Left ventricle myocardium inferior (tissue), 1 donor: ENCODE data around the gene RTEL1. TPM values are rescaled to one million over a fixed set of nuclear protein-coding genes. Genes with fewer than 3 reads are reported as not detected.
"Not testable (repeated sequence)": the region's sequence is repeated elsewhere in the genome, so short reads cannot be mapped to it uniquely, and the experiment has no call there.

Experiments used
- DNase-seq: peaks from one replicate; pipeline ENCODE4 v3.0.0-alpha.2; 2020
- H3K27ac ChIP-seq: fragments of 200-600 bp; replicated peaks from 2 replicates; pipeline ENCODE4 v1.8.0; 2021
- H3K27me3 ChIP-seq: fragments of 200-600 bp; 2 replicates; pipeline ENCODE4 v1.8.0; 2021; ENCODE audit warnings: low read depth
- H3K36me3 ChIP-seq: fragments of 200-600 bp; 2 replicates; pipeline ENCODE4 v1.8.0; 2021
- H3K4me1 ChIP-seq: fragments of 200-600 bp; 2 replicates; pipeline ENCODE4 v1.8.0; 2021
- H3K4me3 ChIP-seq: fragments of 200-600 bp; 2 replicates; pipeline ENCODE4 v1.8.0; 2021; ENCODE audit warnings: mild to moderate bottlenecking, moderate library complexity
- H3K9me3 ChIP-seq: fragments of 200-600 bp; replicated peaks from 2 replicates; pipeline ENCODE4 v1.8.0; 2021
- CTCF ChIP-seq: fragments of 200-600 bp; IDR thresholded peaks from 2 replicates; pipeline ENCODE4 v1.8.0; 2021; ENCODE audit warnings: antibody characterized with exemption, mild to moderate bottlenecking, borderline replicate concordance
- intact Hi-C: fragments of 100-400 bp; cut with micrococcal nuclease; formaldehyde crosslinking; loops from one replicate; pipeline ENCODE4 v1.11.0; 2022
- total RNA-seq: library from RNA; stranded (reverse); fragmentation: NEBNext Ultra II Directional; extraction: Animal tissue kit (Norgen Biotek cat#: 25700); gene quantifications from one replicate; pipeline ENCODE4 v1.2.1, GENCODE V29; 2021
- donor health status: DM: no; HTN: yes; CAD: no; lungs with severe emphysema.

RTEL1 gene
- total RNA-seq, 1 donor from 2014 or later: 9.6 TPM

- Histone ChIP-seq H3K4me1 (peaks cover 22% of the 10 kb centered on the region), H3K36me3 (no peaks in the 10 kb centered on the region), H3K9me3 (no peaks in the 10 kb centered on the region), H3K4me3 (no peak overlapping the region), H3K27ac (no peak overlapping the region), H3K27me3 (no peaks in the 10 kb centered on the region)
- intact Hi-C loops: no loop called here
- no peak for DNase-seq
- no peak for TF ChIP-seq CTCF
Measured at GRCh38 chr20:63633732-63634131, 24.4 kb upstream of the RTEL1 start.

GRCh38 chr20:63635431-63636141 is 22.5 kb upstream of the RTEL1 start:
- Histone ChIP-seq H3K4me1 (peaks cover 27% of the 10 kb centered on the region), H3K27ac (no peak overlapping the region), H3K27me3 (no peaks in the 10 kb centered on the region), H3K36me3 (no peaks in the 10 kb centered on the region), H3K4me3 (no peak overlapping the region), H3K9me3 (no peaks in the 10 kb centered on the region)
- intact Hi-C loops: no loop called here
- DNase-seq: no peak
- no peak for TF ChIP-seq CTCF

- Histone ChIP-seq H3K4me1 (peaks cover 24% of the 10 kb centered on the region), H3K27me3 (no peaks in the 10 kb centered on the region), H3K36me3 (no peaks in the 10 kb centered on the region), H3K27ac (no peak overlapping the region), H3K9me3 (no peaks in the 10 kb centered on the region), H3K4me3 (no peak overlapping the region)
- intact Hi-C loops: no loop called here
- DNase-seq: no peak
- TF ChIP-seq CTCF: no peak
Measured at GRCh38 chr20:63636752-63637628, 21.1 kb upstream of the RTEL1 start.

GRCh38 chr20:63639093-63639975 is 18.8 kb upstream of the RTEL1 start:
- intact Hi-C loops: no loop called here
- peaks cover 33% of the 10 kb centered on the region for H3K4me1 ChIP-seq
- peak; percentile 61 for DNase-seq
- H3K27ac ChIP-seq: peak overlapping the region; percentile 97
- peak overlapping the region; percentile 74 for H3K4me3 ChIP-seq
- H3K36me3 ChIP-seq: no peaks in the 10 kb centered on the region
- no peaks in the 10 kb centered on the region for H3K9me3 ChIP-seq
- no peak for TF ChIP-seq CTCF
- H3K27me3 ChIP-seq: no peaks in the 10 kb centered on the region

- Histone ChIP-seq H3K27me3 (no peaks in the 10 kb centered on the region), H3K27ac (peak overlapping the region; percentile 97), H3K36me3 (no peaks in the 10 kb centered on the region), H3K4me3 (peak overlapping the region; percentile 74), H3K9me3 (no peaks in the 10 kb centered on the region), H3K4me1 (peaks cover 33% of the 10 kb centered on the region)
- no peak for DNase-seq
- TF ChIP-seq CTCF: no peak
- intact Hi-C loops: no loop called here
Measured at GRCh38 chr20:63640086-63640485, 18.0 kb upstream of the RTEL1 start.

- intact Hi-C loops, H3K9me3 ChIP-seq, H3K27me3 ChIP-seq, DNase-seq, H3K36me3 ChIP-seq: not testable (repeated sequence)
- Histone ChIP-seq H3K4me1 (peaks cover 33% of the 10 kb centered on the region), H3K27ac (peak overlapping the region; percentile 97), H3K4me3 (peak overlapping the region; percentile 74)
Measured at GRCh38 chr20:63640686-63641085, 17.4 kb upstream of the RTEL1 start.
